Measurements from ENCODE around the gene CDH26.

Gene CDH26

GRCh38 chr20:60013296-60014139 lies 55.3 kb downstream of the CDH26 start:
- TF ChIP-seq CTCF (IDR thresholded peaks at IDR 0.05; ENCODE audit: low read depth, low read length): no peak
- DNase-seq (ENCODE audit: low read depth in 2 of 2): peak in 1 of 2 donors; percentile 9

GRCh38 chr20:60016406-60016805 lies 58.2 kb downstream of the CDH26 start:
- no peak overlapping the region for H3K4me3 ChIP-seq (replicated peaks in 1 of 2; ENCODE audit: low read depth in 2 of 2, low read length in 2 of 2)
- TF ChIP-seq CTCF (IDR thresholded peaks at IDR 0.05; ENCODE audit: low read depth, low read length): no peak
- no peak for DNase-seq (ENCODE audit: low read depth in 2 of 2)

More at GRCh38 chr20:60013296-60014139, 55.3 kb downstream of the CDH26 start:
- no peak overlapping the region for H3K4me3 ChIP-seq (replicated peaks in 1 of 2; ENCODE audit: low read depth in 2 of 2, low read length in 2 of 2)

GRCh38 chr20:60020251-60020650 lies 62.0 kb downstream of the CDH26 start:
- TF ChIP-seq CTCF (IDR thresholded peaks at IDR 0.05; ENCODE audit: low read depth, low read length): no peak
- no peak overlapping the region for H3K4me3 ChIP-seq (replicated peaks in 1 of 2; ENCODE audit: low read depth in 2 of 2, low read length in 2 of 2)
- no peak for DNase-seq (ENCODE audit: low read depth in 2 of 2)

- TF ChIP-seq CTCF (IDR thresholded peaks at IDR 0.05; ENCODE audit: low read depth, low read length): no peak
- H3K4me3 ChIP-seq (replicated peaks in 1 of 2; ENCODE audit: low read depth in 2 of 2, low read length in 2 of 2): no peak overlapping the region
- DNase-seq (ENCODE audit: low read depth in 2 of 2): no peak
These were observed 62.9 kb downstream of the CDH26 start for GRCh38 chr20:60021104-60021503.

- DNase-seq (ENCODE audit: low read depth in 2 of 2): no peak
- no peak overlapping the region for H3K4me3 ChIP-seq (replicated peaks in 1 of 2; ENCODE audit: low read depth in 2 of 2, low read length in 2 of 2)
- TF ChIP-seq CTCF (IDR thresholded peaks at IDR 0.05; ENCODE audit: low read depth, low read length): no peak
These were observed 64.6 kb downstream of the CDH26 start for GRCh38 chr20:60022849-60023248.

GRCh38 chr20:60024245-60024644 lies 66.0 kb downstream of the CDH26 start:
- no peak for TF ChIP-seq CTCF (IDR thresholded peaks at IDR 0.05; ENCODE audit: low read depth, low read length)
- no peak overlapping the region for H3K4me3 ChIP-seq (replicated peaks in 1 of 2; ENCODE audit: low read depth in 2 of 2, low read length in 2 of 2)
- DNase-seq (ENCODE audit: low read depth in 2 of 2): no peak
